ENCODE measurements around the gene LLCFC1. TPM values are rescaled to one million over a fixed set of nuclear protein-coding genes. Genes with fewer than 3 reads are reported as not detected.

LLCFC1 gene
- total and polyA plus RNA-seq, 2 experiments from 2014 or later = not detected

DNA sequence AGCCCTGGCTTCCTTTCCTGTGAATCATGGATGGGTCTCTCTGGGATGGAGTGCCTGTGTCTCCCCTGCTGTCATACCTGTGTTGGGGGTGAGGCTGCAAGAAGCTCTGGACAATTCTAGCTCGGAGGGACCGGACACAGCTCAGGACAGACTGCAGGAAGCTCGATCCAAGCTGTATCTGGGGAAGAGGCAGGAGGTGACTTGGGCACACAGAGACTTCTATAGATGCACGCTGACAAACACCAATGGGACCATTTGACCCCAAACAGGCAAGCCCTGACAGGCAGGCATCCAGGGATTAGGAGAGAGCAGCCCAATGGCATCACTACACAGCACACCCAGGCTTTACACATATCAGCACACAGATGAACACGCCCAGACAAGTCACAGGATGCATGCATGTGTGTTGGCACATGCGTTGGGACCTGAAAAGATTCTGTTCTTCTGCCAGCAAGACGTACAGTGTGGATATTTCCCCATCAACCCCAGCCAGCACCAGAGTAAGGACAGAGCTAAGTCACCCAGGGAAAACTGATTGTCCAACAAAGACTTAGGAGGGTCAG lies 4.5 kb downstream of the LLCFC1 start:
- 0 out of 2 replicates have a peak, but pooled peaks cover 10% of the 10 kb centered on the region for H3K27me3 ChIP-seq (replicated peaks; ENCODE audit: insufficient read depth)
- H3K27ac ChIP-seq = no peak overlapping the region
- H3K4me3 ChIP-seq = no peak overlapping the region
- in situ Hi-C loops (cut with MboI) = no loop called here
- H3K4me1 ChIP-seq (ENCODE audit: insufficient read depth) = no peaks in the 10 kb centered on the region
- no peaks in the 10 kb centered on the region for H3K9me2 ChIP-seq (ENCODE audit: insufficient read depth)
- no peaks in the 10 kb centered on the region for H3K9me3 ChIP-seq (ENCODE audit: low read depth)
- 2 to 12% methylated on average over 7 of the region's 7 CpGs for WGBS, 2 experiments (ENCODE audit: low coverage in 1 of 2, low lambda C conversion rate in 2 of 2, missing lambda C conversion rate in 2 of 2)
- no peak for TF ChIP-seq EZH2 (IDR thresholded peaks at IDR 0.05; ENCODE audit: insufficient read depth, poor library complexity, severe bottlenecking)
- TF ChIP-seq EZH2phosphoT487 (IDR thresholded peaks at IDR 0.05; ENCODE audit: insufficient read depth, low read depth) = no peak
- no peak overlapping the region for H3K9ac ChIP-seq
- no peak overlapping the region for H3K4me2 ChIP-seq (ENCODE audit: unreplicated experiment)
- no peak overlapping the region for H2AFZ ChIP-seq
- no peaks in the 10 kb centered on the region for H3K36me3 ChIP-seq (ENCODE audit: low read depth)
- H4K20me1 ChIP-seq (ENCODE audit: insufficient read depth) = no peaks in the 10 kb centered on the region
- no peaks in the 10 kb centered on the region for H3F3A ChIP-seq (ENCODE audit: insufficient read depth)
- no peaks in the 10 kb centered on the region for H3K79me2 ChIP-seq (ENCODE audit: insufficient read depth)
- DNase-seq = no peak

DNA sequence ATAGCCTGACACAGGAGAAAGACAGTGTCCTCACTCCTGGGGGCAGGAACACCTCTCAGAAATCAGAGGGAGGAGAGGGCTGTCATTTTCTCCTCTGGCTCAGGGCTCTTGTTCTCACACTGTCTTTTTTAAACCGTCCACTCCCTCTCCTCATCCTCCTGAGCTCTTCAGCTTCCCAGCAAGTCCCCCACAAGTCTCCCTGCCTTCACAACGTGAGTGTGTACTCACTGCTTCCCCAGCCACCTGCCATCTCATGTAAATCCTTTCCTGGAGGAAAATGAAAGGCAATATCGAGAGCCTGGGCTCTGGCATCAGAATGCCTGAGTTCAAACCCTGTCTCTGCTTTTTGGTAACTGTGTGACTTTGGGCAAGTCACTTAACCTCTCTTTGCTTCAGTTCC lies 5.7 kb downstream of the LLCFC1 start:
- no peaks in the 10 kb centered on the region for H3K36me3 ChIP-seq (ENCODE audit: low read depth)
- no peaks in the 10 kb centered on the region for H3K79me2 ChIP-seq (ENCODE audit: insufficient read depth)
- TF ChIP-seq EZH2phosphoT487 (IDR thresholded peaks at IDR 0.05; ENCODE audit: insufficient read depth, low read depth) (no peak), EZH2 (IDR thresholded peaks at IDR 0.05; ENCODE audit: insufficient read depth, poor library complexity, severe bottlenecking) (no peak)
- H3K4me1 ChIP-seq (ENCODE audit: insufficient read depth) = no peaks in the 10 kb centered on the region
- H4K20me1 ChIP-seq (ENCODE audit: insufficient read depth) = no peaks in the 10 kb centered on the region
- 5 to 6% methylated on average over 3 of the region's 3 CpGs for WGBS, 2 experiments (ENCODE audit: low coverage in 1 of 2, low lambda C conversion rate in 2 of 2, missing lambda C conversion rate in 2 of 2)
- H3K9ac ChIP-seq = no peak overlapping the region
- in situ Hi-C loops (cut with MboI) = no loop called here
- no peak for DNase-seq
- H3K9me3 ChIP-seq (ENCODE audit: low read depth) = no peaks in the 10 kb centered on the region
- H3K27me3 ChIP-seq (replicated peaks; ENCODE audit: insufficient read depth) = 0 out of 2 replicates have a peak, but pooled peaks cover 10% of the 10 kb centered on the region
- no peak overlapping the region for H3K4me2 ChIP-seq (ENCODE audit: unreplicated experiment)
- H3K9me2 ChIP-seq (ENCODE audit: insufficient read depth) = no peaks in the 10 kb centered on the region
- no peak overlapping the region for H3K27ac ChIP-seq
- no peak overlapping the region for H3K4me3 ChIP-seq
- H3F3A ChIP-seq (ENCODE audit: insufficient read depth) = no peaks in the 10 kb centered on the region
- no peak overlapping the region for H2AFZ ChIP-seq

DNA sequence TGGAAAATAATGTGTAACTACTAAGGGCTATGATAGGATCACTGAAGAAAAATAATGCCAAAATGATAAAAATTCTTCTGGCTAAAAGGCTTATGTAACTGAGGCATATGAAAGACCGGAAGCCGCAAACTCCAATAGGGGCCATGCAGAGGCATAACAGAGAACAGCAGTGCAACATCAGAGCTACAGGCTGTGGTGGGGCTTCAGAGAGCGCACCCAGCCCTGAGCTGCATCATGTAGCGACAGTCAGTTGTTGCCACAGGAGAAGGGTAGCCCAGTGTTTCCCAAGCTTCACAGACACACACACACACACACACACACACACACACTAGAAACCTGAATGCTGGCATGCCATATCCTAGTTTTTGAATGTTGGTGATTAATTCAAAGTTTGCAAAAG lies 9.3 kb downstream of the LLCFC1 start:
- H3F3A ChIP-seq (ENCODE audit: insufficient read depth) = no peaks in the 10 kb centered on the region
- no peak overlapping the region for H3K27ac ChIP-seq
- TF ChIP-seq EZH2phosphoT487 (IDR thresholded peaks at IDR 0.05; ENCODE audit: insufficient read depth, low read depth) (no peak), EZH2 (IDR thresholded peaks at IDR 0.05; ENCODE audit: insufficient read depth, poor library complexity, severe bottlenecking) (no peak)
- no peaks in the 10 kb centered on the region for H3K9me3 ChIP-seq (ENCODE audit: low read depth)
- in situ Hi-C loops (cut with MboI) = no loop called here
- no peaks in the 10 kb centered on the region for H3K36me3 ChIP-seq (ENCODE audit: low read depth)
- no peaks in the 10 kb centered on the region for H4K20me1 ChIP-seq (ENCODE audit: insufficient read depth)
- no peak overlapping the region for H3K4me3 ChIP-seq
- H3K27me3 ChIP-seq (replicated peaks; ENCODE audit: insufficient read depth) = no peaks in the 10 kb centered on the region
- no peaks in the 10 kb centered on the region for H3K4me1 ChIP-seq (ENCODE audit: insufficient read depth)
- no peak overlapping the region for H2AFZ ChIP-seq
- 61 to 67% methylated on average over 4 of the region's 4 CpGs for WGBS, 2 experiments (ENCODE audit: low coverage in 1 of 2, low lambda C conversion rate in 2 of 2, missing lambda C conversion rate in 2 of 2)
- no peak for DNase-seq
- H3K79me2 ChIP-seq (ENCODE audit: insufficient read depth) = no peaks in the 10 kb centered on the region
- H3K9me2 ChIP-seq (ENCODE audit: insufficient read depth) = no peaks in the 10 kb centered on the region
- no peak overlapping the region for H3K4me2 ChIP-seq (ENCODE audit: unreplicated experiment)
- H3K9ac ChIP-seq = no peak overlapping the region

DNA sequence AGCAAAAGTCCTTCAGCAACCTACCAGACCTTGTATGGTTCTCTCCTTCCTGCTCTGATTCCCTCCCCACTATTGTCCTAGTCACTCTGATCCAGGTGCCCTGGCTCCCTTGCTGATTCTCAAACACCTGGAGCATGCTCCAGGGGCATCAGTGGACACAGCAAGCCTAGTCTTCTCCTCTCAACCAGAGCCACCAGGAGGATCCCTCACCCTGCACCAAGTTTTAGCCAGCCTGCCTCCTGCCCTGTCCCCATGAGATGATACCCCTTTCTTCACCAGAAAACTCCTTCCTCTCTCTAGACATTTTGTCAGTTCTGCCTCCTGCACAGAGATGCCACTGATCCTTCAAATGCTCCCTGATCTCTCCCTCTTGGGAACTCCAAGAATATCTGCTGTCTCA lies 11.0 kb downstream of the LLCFC1 start:
- no peaks in the 10 kb centered on the region for H3K27me3 ChIP-seq (replicated peaks; ENCODE audit: insufficient read depth)
- no peaks in the 10 kb centered on the region for H3K79me2 ChIP-seq (ENCODE audit: insufficient read depth)
- H3K9me3 ChIP-seq (ENCODE audit: low read depth) = no peaks in the 10 kb centered on the region
- DNase-seq = no peak
- H3F3A ChIP-seq (ENCODE audit: insufficient read depth) = no peaks in the 10 kb centered on the region
- H3K27ac ChIP-seq = no peak overlapping the region
- no peak overlapping the region for H2AFZ ChIP-seq
- no peak overlapping the region for H3K9ac ChIP-seq
- H3K4me2 ChIP-seq (ENCODE audit: unreplicated experiment) = no peak overlapping the region
- TF ChIP-seq EZH2 (IDR thresholded peaks at IDR 0.05; ENCODE audit: insufficient read depth, poor library complexity, severe bottlenecking) (no peak), EZH2phosphoT487 (IDR thresholded peaks at IDR 0.05; ENCODE audit: insufficient read depth, low read depth) (no peak)
- H3K9me2 ChIP-seq (ENCODE audit: insufficient read depth) = no peaks in the 10 kb centered on the region
- no peak overlapping the region for H3K4me3 ChIP-seq
- no peaks in the 10 kb centered on the region for H3K36me3 ChIP-seq (ENCODE audit: low read depth)
- no peaks in the 10 kb centered on the region for H4K20me1 ChIP-seq (ENCODE audit: insufficient read depth)
- in situ Hi-C loops (cut with MboI) = no loop called here
- H3K4me1 ChIP-seq (ENCODE audit: insufficient read depth) = no peaks in the 10 kb centered on the region

DNA sequence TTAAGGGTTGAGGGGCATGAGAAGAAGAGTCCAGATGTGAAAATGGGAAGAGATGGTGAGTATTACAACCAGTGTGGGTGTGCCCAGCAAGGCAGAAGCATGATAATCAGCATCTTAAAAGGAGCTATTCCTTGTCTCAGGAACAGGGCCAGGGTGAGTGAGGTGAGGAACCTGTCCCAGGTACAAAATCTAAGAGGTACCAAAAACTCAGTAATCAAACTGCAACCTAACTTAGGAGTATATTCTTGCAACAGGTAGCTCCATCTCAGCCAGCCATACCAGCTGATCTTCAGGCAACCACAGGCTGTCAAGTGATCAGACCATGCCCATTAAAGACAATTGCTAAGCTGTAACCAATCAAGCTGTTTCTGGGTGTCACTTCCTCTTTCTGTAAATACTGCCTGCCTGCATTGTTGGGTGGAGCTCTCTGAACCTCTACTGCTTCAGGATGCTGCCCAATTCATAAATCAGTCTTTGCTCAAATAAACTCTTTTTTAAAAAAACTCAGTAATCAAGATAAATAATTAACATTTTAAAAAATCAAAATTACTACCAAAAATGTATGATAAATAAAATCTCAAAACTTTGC lies 15.5 kb downstream of the LLCFC1 start:
- H3K9me2 ChIP-seq (ENCODE audit: insufficient read depth) = no peaks in the 10 kb centered on the region
- no peak overlapping the region for H3K27ac ChIP-seq
- H3K9ac ChIP-seq = no peak overlapping the region
- H3K4me2 ChIP-seq (ENCODE audit: unreplicated experiment) = no peak overlapping the region
- TF ChIP-seq EZH2 (IDR thresholded peaks at IDR 0.05; ENCODE audit: insufficient read depth, poor library complexity, severe bottlenecking) (no peak), EZH2phosphoT487 (IDR thresholded peaks at IDR 0.05; ENCODE audit: insufficient read depth, low read depth) (no peak)
- no peaks in the 10 kb centered on the region for H3K4me1 ChIP-seq (ENCODE audit: insufficient read depth)
- H3K4me3 ChIP-seq = no peak overlapping the region
- no peaks in the 10 kb centered on the region for H3F3A ChIP-seq (ENCODE audit: insufficient read depth)
- H3K79me2 ChIP-seq (ENCODE audit: insufficient read depth) = no peaks in the 10 kb centered on the region
- no peak overlapping the region for H2AFZ ChIP-seq
- H3K27me3 ChIP-seq (replicated peaks; ENCODE audit: insufficient read depth) = no peaks in the 10 kb centered on the region
- no peak for DNase-seq
- H3K9me3 ChIP-seq (ENCODE audit: low read depth) = no peaks in the 10 kb centered on the region
- in situ Hi-C loops (cut with MboI) = no loop called here
- H3K36me3 ChIP-seq (ENCODE audit: low read depth) = no peaks in the 10 kb centered on the region
- no peaks in the 10 kb centered on the region for H4K20me1 ChIP-seq (ENCODE audit: insufficient read depth)

Measured in GM23248 (cell line).